ENCODE data around the gene MARCHF9.

Gene MARCHF9

GRCh38 chr12:57724936-57725740 is 29.8 kb upstream of the MARCHF9 start:
- DNase-seq, result no peak

DNA sequence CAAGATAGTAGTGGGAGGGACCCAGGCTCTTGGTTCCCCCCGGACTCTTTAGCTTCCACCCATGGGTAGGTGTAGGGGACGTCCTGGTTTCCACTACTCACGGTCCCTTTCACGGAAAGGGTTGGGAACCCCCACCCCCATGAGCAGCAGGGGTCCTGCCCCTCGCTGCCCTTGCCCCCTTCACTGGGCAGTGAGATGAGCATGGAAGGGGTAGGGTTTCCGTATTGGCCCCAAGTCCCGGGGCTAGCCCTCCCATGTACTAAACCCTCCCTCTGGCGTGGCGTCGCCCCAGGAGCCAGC is 29.1 kb upstream of the MARCHF9 start:
- no peak for DNase-seq

DNA sequence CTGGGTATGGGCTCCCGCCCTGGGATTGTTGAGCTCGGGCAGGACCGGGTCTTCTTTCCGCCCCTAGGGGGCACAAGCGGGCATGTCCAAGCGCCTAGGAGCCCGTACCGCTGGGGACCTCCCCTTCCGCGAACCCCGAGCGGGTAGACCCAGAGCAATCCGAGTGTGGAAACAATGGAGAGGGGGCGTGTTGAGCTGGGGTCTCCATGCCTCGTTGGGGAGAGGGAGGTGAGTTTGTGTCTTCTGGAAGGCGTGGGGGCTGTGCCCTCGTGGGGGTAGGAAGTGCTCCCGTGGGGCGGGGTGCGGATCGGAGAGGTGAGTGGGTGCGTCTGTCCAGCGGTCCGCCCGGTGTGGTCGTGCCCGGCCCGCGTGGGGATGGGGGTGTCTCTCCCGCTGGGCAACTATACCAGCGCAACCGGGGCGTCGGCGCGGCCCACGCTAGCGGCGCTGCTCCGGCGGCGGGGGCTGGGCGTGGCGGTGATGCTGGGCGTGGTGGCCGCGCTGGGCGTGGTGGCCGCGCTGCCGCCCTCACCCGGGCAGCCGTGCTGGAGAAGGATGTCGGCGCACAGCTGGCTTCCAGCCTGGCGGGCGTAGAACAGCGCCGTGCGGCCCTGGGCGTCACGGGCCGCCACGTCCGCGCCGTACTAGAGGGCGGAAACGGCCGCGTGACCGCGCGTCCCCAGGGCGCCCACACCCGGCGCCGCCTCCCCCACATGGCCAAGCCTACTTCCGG is 28.6 kb upstream of the MARCHF9 start:
- peak; percentile 76 to 95 for DNase-seq

DNA sequence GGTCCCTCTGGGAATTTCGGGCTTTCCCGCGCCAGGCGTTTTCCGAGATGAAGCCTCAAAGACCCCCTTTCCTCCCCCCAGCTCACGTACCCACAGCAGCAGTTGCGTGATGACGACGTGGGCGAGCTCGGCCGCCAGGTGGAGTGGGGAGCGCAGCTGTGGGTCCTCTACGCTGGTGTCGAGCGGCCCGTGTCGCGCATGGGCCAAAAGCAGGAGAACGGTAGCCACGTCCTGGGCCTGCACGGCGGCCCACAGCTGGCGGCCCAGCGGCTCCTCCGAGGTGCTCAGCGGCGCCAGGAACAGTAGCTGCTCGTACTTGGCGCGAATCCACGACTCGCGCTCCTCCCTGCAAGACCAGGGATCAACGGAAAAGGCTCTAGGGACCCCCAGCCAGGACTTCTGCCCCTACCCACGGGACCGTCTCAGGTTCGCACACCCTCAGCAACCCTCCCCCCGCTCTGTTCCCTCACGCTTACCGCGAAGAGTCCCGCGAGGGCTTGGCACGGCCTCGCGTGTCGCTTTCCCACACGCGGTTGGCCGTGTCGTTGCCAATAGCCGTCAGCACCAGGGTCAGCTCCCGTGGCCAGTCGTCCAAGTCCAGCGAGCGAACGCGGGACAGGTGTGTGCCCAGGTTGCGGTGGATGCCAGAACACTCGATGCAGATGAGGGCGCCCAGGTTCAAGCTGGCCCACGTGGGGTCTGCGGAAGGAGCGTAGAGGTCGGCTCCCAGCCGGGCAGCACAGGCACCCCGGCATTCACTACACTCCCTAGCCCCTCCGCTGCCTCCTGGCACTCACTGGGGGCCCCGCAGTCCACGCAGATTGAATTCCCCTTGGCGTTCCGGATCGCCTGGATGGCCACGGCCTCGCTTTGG is 27.8 kb upstream of the MARCHF9 start:
- peak in 1 of 2 experiments; percentile 69 for DNase-seq

DNA sequence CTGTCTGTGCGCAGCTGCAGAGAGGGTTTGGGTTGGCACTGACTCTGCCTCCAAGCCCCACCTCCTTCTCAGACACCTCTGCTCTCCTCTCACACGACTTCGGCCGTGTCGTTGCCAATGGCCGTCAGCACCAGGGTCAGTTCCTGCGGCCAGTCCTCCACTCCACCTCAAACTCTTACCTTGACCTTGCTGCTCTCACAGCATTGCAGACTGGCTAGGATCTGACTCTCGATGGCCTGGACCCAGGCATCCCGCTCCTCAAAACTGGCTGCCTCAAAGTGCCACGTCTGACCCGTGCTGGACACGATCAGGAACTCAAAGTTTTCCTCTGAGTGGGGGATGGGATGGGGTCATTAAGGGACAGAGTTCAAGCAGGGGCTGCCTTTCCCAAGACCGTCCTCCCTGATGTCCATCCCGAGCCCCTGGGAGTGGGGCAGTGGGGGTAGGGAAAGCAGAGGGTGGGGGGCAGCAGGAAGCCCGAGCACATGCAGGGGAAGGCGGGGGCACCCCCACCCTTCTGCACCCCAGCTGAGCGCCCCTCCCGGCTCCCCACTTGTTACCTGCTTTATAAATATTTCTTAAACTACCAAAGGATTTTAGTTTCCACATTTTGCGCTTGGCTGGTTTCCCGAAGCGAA is 27.0 kb upstream of the MARCHF9 start:
- no peak for DNase-seq

DNA sequence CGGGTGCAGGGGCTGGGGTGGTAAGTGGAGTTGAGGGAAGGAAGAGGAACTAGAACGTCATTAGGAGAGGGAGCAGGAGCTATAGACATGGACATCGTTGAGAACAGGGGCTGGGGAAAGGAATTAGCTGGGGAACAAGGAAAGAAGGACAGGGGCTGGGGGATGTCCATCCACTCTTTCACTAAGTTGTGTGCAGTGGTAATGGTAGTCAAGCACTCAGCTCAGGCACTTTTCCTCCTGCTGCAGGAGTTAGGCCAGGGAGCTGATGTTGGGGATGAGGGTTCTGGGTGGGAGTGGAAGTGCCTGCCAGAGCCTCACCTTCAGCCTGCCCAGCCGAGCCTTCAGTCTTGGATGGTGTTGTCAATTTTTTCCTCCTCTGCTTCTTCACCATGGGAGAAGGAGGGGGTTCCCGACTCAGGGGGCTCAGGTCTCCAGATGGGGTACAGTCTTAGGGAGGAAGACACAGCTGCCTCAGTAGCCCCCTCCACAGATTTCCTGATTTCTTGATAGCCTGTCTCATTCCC is 25.5 kb upstream of the MARCHF9 start:
- DNase-seq, result no peak

- no peak for DNase-seq
These were observed 24.4 kb upstream of the MARCHF9 start for GRCh38 chr12:57730336-57731067.

DNA sequence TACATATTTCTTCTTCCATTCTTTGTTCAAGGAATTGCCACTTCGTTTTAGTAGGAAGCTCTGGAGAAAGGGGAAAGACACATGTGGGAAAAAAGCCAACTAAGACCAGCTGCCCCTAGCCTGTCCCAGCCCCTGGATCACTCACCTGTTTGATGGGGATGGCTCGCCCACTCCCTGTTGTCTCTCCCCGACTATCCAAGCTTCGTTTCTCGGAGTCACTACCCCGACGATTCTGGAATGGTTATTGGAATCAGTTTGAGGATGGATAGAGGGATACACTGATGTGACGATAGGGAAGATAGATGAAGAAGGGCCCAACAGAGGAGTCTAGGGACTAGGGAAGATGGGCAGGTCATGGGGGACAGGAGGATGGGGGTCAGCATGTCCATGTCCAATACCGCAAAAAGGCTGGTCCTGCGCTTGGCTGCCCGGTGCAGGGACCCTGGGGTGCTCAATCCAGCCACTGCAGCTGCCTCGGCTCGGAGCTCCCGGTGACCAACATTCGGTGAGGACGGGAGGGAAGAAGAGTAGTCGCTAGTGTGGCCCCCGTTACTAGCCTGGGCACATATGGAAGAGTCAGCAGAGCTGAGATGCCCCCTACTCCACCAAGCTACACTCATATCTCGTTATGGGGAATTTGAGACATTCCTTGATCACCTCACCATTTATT is 23.4 kb upstream of the MARCHF9 start:
- DNase-seq, result no peak

GRCh38 chr12:57732270-57732669 is 22.6 kb upstream of the MARCHF9 start:
- DNase-seq, result no peak

- DNase-seq, result no peak
These were observed 21.9 kb upstream of the MARCHF9 start for GRCh38 chr12:57732726-57733593.

GRCh38 chr12:57733928-57734327 is 21.0 kb upstream of the MARCHF9 start:
- no peak for DNase-seq

GRCh38 chr12:57734591-57734990 is 20.3 kb upstream of the MARCHF9 start:
- no peak for DNase-seq

GRCh38 chr12:57735198-57735855 is 19.6 kb upstream of the MARCHF9 start:
- peak in 1 of 2 experiments; percentile 35 for DNase-seq

DNA sequence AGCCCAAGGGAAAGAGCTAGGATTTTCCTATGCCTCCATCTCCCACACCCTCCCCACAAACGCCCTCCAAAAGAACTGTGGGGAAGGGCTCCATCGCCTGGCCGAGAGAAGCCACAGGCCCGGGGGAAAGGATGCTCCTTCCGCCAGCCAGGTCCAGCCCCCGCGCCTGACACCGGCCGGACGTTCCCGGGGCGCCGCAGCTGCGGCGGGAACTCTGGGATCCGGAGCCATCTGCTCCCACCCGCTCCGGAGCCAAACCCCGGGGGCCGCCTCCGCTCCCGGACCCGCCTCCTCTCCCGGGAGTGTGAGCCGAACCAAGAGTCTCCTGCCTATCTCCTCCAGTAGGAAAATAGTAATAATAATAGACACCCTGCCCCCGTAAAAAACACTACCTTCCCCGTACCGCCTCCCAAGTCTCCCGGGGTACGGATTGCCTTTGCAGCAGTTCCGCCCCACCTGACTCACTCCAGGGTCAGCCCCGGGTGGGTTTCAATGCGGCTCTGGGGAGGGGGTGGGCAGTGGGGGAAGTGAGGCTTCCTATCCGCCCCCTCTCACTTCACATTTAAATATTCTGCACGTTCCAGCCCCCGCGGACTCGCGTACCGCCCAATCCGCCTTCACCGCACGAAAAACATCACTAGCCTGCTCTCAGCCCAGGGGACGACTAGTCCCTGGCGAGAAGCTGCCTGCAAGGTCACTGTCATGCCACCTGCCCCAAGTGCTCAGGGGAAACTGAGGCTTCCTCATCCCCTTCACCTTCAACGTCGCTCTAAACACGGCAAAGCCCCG is 18.8 kb upstream of the MARCHF9 start:
- peak in 1 of 2 experiments; percentile 72 for DNase-seq

DNA sequence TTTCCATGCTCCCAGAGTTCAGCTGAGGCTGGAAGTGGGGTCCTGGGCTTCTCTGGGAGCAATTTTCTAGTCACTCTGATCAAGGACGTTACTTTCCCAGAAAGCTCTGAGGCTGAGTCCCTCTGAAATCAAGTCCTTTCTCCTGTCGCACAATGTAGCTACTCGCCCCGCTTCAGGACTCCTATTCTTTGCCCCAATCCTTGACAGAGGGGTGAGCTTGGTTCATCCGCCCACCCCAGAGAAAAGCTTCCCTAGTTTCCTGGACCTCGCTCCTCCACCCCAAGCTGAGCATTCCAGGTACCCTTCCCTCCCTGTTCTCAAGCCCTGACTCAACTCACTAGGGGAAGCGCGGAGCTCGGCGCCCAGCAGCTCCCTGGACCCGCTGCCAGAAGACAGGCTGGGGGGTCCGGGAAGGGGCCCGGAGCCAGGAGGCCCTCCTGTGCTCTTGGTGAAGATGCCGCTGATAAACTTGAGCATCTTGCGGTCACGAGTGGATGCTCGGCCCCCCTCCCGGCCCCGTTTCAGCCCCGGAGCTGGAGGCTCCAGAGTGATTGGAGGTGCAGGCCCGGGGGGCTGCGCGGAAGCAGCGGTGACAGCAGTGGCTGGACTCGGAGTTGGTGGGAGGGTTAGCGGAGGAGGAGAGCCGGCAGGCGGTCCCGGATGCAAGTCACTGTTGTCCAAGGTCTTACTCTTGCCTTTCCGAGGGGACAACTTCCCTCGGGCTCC is 18.0 kb upstream of the MARCHF9 start:
- DNase-seq, result peak in 1 of 2 experiments; percentile 52

DNA sequence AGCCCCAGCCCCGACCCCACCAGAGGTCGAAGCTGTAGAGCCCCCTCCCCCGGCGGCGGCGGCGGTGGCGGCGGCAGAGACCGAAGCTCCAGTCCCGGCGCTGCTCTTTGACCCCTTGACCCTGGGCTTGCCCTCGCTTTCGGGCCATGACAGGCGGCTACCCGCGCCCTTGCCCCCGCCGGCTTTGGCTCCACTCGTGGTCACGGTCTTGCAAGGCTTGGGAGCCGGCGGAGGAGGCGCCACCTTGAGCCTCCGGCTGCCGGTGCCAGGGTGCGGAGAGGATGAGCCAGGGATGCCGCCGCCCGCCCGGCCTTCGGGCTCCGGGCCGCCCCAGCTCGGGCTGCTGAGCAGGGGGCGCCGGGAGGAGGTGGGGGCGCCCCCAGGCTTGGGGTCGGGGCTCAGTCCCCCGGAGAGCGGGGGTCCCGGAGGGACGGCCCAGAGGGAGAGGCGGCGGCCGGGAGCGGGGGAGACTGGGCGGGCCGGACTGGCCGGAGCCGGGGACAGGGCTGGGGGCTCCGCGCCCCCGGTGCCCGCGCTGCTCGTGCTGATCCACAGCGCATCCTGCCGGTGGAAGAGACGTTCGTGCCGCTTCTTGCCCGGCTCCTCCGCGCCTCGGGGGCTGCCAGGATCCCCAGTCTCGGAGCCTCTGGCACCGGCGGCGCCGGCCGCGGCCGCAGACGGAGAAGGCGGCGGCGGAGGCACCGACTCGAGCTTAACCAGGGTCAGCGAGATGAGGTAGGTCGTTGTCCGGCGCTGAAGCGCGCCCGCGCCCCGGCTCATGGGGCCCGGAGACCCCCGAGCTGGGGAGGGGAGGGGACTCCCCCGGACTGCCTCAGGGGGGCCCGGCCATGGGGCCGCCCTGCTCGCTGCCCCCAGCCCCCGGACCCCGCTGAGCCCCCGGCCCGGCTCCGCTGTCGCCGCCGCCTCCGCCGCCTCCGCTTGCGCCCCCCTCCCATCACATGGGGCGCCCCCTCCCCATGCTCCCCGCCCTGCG is 17.1 kb upstream of the MARCHF9 start:
- peak in 1 of 2 experiments; percentile 60 for DNase-seq
